GM19035 (cell line): Measurements from ENCODE around the gene THRB.

ENCODE experiments used
- ATAC-seq: cut with Tn5 transposase; IDR thresholded peaks from one replicate; pipeline ENCODE4 v1.9.1; 2021; ENCODE audit not compliant: unreplicated experiment

The THRB gene

GRCh38 chr3:24357635-24358034 is 137.0 kb downstream of the THRB start:
- ATAC-seq: no peak

DNA sequence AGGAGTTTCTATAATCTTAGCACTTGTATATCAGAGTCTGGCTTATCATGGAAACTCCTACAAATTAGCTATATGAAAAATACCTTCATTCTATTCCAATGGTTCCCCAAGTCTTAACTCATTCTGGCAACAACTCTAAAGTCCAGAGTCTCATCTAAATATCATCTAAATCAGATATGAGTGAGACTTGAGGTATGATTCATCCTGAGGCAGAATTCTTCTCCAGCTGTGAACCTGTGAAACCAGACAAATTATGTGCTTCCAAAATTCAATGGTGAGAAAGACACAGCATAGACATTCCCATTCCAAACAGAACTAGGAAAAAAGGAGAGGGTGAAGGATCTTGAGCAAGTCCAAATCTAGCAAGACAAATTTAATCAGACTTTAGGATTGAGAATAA is 138.8 kb downstream of the THRB start:
- no peak for ATAC-seq

- no peak for ATAC-seq
These were observed 140.4 kb downstream of the THRB start for GRCh38 chr3:24354230-24354629.

DNA sequence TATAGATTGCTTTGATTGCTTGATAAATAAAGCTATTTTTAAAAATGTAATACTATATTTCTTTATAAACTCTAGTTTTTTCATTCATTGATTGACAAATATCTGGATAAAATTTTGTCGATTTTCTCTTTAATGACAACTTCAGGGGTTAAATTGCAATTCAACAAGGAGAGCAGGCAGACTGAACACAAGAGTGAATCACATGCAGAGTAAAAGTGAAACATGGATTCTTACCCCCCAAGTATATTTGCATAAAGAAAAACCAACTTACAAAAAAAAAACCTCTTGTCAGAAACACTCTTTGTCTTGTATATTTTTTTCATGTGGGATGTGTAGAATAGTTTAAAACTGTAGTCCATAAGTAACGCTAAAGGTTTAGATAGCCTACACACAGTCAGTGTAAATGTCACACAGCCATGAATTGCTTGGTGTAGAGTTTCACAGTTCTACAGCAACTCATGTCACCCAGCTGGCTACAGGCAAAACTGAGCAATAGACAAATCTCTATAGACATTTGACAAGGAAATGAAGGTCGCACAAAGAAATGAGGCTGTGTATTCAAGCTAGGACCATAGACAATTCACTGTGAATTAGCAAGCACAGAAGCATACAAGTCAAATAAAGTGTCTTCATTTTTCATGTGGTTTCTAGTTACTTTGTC is 141.6 kb downstream of the THRB start:
- ATAC-seq: no peak

DNA sequence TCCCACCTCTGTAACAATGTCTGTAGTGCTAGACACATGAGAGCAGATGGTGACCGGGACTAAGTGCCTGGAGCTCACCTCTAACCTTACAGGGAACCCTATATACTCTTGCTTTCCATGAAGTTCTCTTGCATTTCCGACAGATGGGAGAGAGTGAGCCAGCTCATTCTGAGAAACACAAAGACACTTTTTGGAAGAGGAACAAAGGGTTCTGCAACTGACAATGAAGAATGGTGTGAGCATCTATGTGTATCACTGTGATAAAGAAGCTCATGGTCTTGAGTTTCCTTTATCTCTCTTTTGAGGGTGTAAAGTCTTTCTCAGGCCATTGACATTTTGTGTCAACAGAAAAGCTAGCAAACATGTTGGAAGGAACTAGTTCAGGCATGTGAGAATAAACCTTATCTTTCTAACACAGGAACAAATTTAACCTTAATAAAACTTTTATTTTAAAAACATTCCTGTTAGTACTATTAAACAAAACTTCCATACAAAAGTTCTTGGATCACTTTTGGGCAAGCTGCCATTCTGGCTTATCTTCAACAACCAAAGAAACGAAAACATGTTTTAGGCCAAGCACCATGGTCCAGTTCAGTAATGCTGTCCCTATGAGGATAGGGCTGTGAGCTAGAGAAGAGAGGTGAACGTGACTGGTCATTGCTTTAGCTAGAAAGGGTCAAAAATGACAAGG is 142.7 kb downstream of the THRB start:
- no peak for ATAC-seq

DNA sequence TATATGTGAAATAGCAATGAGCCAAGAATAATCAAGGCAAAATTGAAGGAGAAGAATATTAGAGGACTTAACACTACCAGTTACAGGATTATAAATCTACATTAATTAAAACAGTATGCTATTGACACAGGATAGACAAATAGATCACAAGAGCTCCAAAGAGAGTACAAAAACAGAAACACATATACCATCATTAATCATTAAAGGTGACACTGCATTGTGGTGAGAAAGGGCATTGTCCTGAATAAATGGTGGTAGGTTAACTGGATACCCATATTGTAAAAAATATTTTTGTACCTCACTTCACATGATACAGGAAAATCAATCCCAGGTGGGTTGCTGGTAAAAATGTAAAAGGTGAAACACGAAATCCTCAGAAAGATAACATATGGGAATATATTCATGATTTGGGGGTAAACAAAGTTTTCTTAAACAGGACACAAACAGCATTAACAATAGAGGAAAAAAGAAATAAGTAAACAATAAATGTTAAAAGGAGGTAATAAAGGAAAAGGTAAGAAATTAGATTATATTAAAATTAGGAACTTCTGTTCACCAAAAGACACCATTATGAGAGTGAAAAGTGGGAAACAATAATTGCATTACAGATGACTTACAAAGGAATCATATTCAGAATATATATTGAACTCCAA is 145.2 kb downstream of the THRB start:
- no peak for ATAC-seq

DNA sequence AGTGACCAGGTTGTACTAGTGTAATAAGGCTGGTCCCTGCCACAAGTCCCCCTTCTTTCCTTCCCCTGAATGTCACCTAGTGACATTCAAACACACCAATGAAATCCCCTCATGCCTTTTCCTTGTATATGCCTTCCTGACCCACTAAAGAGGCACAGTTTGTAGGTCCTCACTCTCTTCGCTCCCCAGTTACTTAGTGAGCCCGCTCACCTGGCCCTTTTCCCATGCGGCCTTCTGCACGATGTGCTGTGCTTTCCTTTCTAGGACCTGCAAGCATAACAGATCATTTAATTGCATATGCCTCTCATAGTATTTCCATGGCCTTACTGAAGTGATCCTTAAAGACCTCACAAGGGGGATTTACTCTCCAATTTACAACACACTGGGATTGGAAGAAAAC is 146.3 kb downstream of the THRB start:
- ATAC-seq: no peak

DNA sequence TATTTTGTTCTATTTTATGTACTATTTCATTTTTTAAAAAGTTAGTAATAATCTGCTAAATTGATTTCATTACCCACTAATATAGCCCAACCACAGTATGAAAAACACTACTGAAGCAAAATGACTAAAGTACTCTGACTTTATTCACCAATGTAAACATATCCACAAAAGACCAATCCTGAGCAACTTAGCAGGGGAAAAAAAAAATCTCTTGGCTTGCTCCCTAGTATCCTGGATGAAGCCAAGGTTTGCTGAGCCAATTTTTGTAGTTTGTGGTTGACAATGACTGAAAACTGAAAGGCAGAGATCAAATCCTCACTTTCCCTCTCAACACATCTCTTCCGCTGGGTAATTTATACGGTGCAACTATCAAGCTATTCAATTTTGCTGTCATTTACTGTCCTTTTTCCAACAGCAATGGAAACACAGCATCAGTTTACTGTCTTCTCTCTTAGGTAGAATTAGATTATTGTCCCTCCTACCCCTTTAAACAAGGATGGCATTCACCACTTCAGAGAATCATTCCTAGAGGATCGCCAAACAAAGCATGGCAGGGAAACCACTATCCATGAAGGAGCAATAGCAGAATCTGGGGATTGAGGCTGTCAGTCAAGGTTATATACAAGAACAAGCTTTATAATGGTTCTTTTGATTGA is 149.7 kb downstream of the THRB start:
- ATAC-seq: no peak

DNA sequence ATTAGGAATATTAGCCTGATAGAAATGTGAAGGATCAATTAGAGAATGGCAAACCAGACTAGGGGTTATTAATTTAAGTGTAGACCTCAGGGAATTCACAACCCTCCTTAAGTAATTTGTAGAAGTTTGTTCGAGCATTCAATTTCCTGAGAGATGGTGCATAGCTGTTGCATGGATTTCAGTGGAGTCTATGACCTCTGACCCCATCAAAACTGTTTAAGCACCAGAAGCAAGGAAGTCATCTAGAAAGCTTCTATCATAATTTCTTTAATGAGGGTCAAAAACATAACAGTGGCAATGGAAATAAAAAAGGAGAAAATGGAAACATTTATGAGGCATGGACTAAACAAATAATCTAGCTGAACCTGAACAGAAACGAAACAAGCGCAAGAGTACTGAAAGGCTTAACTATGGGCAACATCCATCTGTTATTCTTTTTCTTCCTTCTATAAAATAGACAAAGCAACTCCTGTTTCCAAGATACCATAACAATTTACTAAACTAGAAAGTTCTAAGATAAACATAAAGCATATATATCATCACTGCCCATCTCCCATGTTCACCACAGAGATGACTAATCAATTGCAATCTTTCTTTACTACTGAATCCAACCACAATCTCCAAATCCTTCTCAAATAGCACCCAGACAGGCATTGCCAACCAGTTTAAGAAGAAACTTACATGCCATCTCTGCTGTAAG is 151.4 kb downstream of the THRB start:
- ATAC-seq: no peak

- no peak for ATAC-seq
These were observed 152.4 kb downstream of the THRB start for GRCh38 chr3:24342275-24342674.

DNA sequence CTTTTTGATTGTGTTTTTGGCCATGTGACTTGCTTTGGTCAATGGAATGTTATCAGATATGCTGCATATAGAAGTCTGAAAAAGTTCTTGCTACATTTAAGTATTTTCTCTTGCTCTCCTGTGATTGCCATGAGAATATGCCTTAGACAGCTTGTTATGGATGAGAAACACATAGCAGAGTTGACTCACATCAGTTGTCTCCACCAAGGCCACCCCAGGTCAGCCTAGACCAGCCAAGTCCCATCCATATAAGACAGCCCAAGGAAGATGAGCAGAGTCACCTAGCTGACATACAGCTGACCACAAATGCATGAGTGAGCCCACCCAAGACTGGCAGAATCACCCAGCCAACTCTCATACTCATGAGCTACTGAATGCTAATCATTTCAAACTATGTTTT is 153.0 kb downstream of the THRB start:
- ATAC-seq: no peak

GRCh38 chr3:24340966-24341365 is 153.7 kb downstream of the THRB start:
- no peak for ATAC-seq

DNA sequence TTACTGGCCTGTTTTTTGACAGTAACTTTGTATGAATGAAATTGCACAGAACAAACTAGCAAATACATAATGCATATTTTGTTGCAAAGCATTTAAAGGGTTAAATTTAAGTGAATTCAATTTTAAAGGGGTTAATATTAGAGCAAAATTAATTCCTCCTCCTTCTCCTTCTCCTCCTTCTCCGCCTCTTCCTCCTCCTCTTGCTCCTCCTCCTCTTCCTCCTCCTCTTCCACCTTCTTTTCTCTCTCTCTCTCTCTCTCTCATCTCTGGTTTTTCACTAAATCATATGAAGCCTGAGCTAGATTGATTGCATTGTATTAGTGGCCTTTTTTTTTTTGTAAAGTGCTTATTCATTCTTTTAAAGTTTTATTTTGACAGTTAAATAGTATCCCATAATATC is 154.5 kb downstream of the THRB start:
- ATAC-seq: no peak

DNA sequence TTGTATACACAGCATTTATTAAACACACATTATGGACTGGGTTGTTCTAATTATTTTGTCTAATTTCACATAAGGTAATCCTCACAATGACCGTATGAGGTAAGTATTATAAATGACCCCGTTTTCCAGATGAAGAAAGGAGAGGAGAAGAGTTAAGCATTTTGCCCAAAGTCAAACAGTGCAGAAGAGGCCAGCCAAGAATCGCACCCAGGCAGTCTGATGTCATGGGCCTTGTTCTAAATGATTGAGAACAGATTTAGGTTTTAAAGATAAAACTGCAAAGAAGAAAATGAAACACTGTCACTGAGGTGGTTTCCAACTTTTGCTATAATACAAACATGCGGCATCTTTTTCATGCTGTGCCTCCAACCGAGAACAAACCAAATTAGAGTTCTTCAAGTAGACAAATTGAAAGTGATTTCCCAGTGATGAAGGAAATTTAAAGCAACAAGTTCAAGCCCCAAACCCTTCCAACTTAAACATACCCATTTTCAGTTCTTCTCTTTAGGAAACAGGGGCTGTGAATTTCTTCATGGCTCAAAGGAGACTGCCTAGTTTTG is 155.3 kb downstream of the THRB start:
- no peak for ATAC-seq

GRCh38 chr3:24338409-24339130 is 156.1 kb downstream of the THRB start:
- ATAC-seq: no peak

GRCh38 chr3:24336101-24336500 is 158.5 kb downstream of the THRB start:
- no peak for ATAC-seq

- no peak for ATAC-seq
These were observed 162.6 kb downstream of the THRB start for GRCh38 chr3:24332092-24332491.

DNA sequence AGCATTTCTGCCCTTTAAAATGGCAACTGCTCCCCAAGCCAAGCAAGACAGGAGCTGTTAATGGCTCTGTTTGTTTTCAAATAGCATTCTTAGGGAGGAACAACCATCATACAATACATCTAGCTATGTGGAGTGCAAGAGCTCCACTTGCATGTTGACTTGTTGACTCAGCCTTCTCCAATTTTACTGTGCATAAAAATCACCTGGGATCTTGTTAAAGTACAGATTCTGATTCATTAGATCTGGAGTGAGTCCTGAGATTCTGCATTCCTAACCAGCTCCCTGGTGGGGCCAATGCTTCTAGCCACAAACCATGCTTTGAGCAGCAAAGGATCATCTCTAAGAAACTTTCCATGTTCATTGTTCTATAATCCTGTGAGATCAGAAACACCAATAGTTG is 171.4 kb downstream of the THRB start:
- ATAC-seq: no peak

DNA sequence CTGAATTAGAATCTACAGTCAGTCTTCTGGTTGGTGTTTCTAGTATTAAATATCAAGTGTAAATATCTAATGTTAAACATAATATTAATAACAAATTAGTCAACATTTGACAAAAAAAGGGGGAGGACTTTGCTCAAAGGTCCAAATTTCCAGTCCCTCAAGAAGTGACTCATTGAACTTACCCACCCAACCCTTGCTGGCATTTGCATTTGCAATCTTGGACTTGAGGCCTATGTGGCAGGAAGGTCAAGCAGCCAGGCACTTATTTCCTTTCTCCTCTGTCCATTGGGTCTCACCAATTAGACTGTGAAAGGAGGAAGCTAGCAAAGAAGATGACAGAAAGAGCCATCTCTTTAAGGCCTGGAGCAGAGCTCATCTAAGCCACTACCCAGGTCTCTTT is 174.0 kb downstream of the THRB start:
- no peak for ATAC-seq

DNA sequence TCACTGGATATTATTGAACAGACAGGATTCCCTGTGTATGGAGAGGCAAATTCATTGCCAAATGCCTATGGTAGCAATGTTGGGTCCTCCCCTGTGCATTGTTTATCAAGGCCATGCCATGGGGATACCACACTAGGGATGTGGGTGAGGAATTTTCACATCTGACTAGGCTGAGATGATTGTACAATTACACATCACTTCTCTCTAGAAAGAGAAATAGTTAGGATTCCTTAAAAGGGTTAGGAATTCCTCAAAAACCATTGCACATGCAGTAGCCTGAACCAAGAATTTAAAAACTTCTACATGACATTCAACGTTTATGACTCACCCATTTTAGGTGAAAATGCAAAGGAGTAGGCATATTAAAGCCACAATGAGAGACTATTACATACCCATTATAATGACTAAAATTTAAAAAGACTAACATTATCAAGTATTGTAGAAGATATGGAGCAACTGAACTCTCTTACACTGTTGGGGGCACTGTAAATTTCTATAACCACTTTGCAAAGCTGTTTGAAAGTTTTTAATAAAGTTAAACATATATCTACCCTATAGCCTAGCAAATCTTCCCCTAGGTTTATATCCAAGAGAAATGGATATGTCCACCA is 175.9 kb downstream of the THRB start:
- ATAC-seq: no peak
